Measurements from ENCODE around the gene SORBS2. TPM values are rescaled to one million over a fixed set of nuclear protein-coding genes. Genes with fewer than 3 reads are reported as not detected.

SORBS2 gene
- total RNA-seq, 4 donors from 2014 or later: 821 to 1,626 (median 1,353) TPM

DNA sequence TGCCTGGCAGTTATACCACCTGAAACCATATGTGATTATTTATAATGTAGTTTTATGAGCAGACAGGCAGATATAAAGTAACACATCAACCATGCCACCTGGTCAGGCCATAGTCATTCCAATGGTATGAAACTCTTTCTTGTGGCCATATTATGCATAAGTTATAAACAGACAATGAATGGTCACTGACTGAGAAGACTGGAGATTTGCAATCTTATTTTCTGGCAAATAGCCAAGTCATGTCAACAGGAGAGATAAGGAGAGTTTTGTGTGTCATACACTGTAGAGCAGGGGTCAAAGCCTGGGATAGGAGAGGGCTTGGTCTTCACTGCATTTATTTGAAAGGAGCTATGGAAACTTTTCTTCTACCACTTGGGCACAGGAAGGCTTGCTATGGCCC is 29.5 kb downstream of the SORBS2 start:
- no peak for DNase-seq (ENCODE audit: extremely low spot score)
- TF ChIP-seq POLR2AphosphoS5 (IDR thresholded peaks at IDR 0.05) (no peak), POLR2A (IDR thresholded peaks at IDR 0.05; ENCODE audit: low read depth) (no peak), EP300 (IDR thresholded peaks at IDR 0.05) (no peak)
- no peaks in the 10 kb centered on the region for H3K27me3 ChIP-seq
- intact Hi-C loops (cut with DNase I): no loop called here
- no peaks in the 10 kb centered on the region for H3K9me3 ChIP-seq
- H3K4me3 ChIP-seq: no peak overlapping the region
- peaks cover 25 to 51% (median 37%) of the 10 kb centered on the region in 4 donors for H3K4me1 ChIP-seq
- no peak overlapping the region for H3K27ac ChIP-seq (replicated peaks in 1 of 4)
- H3K36me3 ChIP-seq: no peaks in the 10 kb centered on the region

DNA sequence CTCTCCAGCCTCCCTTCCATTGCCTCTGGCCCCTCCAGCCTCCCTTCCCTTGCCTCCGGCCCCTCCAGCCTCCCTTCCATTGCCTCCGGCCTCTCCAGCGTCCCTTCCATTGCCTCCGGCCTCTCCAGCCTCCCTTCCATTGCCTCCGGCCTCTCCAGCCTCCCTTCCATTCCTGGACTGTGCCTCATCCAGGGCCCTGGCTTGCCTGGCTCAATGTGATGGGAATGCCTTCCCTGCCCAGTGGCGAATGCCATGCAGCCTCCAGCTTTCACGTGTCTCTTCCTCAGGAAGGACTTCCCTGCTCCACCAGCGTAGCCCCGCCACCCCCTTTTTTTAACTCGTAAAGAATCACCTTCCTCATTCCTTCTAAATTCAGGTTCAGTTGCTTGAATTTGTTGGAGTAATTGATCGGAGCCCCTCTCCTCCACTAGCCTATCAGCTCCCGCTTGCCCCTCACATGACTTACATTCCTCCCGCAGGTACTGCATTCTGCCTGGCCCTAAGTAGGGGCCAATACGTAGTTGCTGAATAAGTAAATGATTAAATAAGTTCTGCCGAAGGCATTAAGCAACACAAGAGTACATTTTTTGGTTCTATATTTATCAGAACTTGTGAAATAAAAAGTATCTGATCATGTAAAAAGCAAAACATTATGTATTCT is 30.3 kb downstream of the SORBS2 start:
- Histone ChIP-seq H3K27me3 (no peaks in the 10 kb centered on the region), H3K27ac (replicated peaks in 1 of 4) (no peak overlapping the region), H3K9me3 (no peaks in the 10 kb centered on the region), H3K4me1 (peaks cover 25 to 51% (median 34%) of the 10 kb centered on the region in 4 donors), H3K36me3 (no peaks in the 10 kb centered on the region), H3K4me3 (no peak overlapping the region)
- WGBS: 86% methylated on average over 15 of the region's 15 CpGs
- TF ChIP-seq EP300 (IDR thresholded peaks at IDR 0.05) (no peak), POLR2A (IDR thresholded peaks at IDR 0.05; ENCODE audit: low read depth) (no peak), POLR2AphosphoS5 (IDR thresholded peaks at IDR 0.05) (no peak)
- TF ChIP-seq, protein P1, sequence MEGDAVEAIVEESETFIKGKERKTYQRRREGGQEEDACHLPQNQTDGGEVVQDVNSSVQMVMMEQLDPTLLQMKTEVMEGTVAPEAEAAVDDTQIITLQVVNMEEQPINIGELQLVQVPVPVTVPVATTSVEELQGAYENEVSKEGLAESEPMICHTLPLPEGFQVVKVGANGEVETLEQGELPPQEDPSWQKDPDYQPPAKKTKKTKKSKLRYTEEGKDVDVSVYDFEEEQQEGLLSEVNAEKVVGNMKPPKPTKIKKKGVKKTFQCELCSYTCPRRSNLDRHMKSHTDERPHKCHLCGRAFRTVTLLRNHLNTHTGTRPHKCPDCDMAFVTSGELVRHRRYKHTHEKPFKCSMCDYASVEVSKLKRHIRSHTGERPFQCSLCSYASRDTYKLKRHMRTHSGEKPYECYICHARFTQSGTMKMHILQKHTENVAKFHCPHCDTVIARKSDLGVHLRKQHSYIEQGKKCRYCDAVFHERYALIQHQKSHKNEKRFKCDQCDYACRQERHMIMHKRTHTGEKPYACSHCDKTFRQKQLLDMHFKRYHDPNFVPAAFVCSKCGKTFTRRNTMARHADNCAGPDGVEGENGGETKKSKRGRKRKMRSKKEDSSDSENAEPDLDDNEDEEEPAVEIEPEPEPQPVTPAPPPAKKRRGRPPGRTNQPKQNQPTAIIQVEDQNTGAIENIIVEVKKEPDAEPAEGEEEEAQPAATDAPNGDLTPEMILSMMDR (IDR thresholded peaks at IDR 0.05): no peak
- intact Hi-C loops (cut with DNase I): no loop called here
- peak; percentile 75 for DNase-seq (ENCODE audit: extremely low spot score)

DNA sequence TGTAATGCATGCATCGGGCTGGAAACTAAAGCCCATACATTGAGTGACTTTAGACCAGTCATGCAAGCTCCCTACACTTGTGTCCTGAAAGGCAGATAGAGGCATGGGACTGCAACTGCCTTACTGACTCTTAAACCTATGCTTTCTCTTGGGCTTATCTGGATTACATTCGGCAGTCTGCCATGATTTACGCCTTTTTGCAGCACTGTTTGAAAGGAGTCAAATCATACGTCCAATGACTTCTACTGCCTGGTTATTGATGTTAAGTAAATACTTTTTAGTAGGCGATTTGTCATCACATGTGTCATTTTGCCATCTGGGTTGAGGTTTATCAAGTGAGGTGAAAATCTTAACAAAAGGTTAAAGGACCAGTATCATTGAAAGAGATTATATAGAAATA is 31.5 kb downstream of the SORBS2 start:
- no peaks in the 10 kb centered on the region for H3K9me3 ChIP-seq
- no peaks in the 10 kb centered on the region for H3K36me3 ChIP-seq
- no peak overlapping the region for H3K27ac ChIP-seq (replicated peaks in 1 of 4)
- intact Hi-C loops (cut with DNase I): no loop called here
- no peak overlapping the region for H3K4me3 ChIP-seq
- no peaks in the 10 kb centered on the region for H3K27me3 ChIP-seq
- TF ChIP-seq POLR2AphosphoS5 (IDR thresholded peaks at IDR 0.05) (no peak), POLR2A (IDR thresholded peaks at IDR 0.05; ENCODE audit: low read depth) (no peak), EP300 (IDR thresholded peaks at IDR 0.05) (no peak)
- TF ChIP-seq, protein P1 (IDR thresholded peaks at IDR 0.05): no peak
- peaks cover 26 to 46% (median 36%) of the 10 kb centered on the region in 4 donors for H3K4me1 ChIP-seq
- DNase-seq (ENCODE audit: extremely low spot score): no peak
- WGBS: 88% methylated on average over 5 of the region's 5 CpGs

DNA sequence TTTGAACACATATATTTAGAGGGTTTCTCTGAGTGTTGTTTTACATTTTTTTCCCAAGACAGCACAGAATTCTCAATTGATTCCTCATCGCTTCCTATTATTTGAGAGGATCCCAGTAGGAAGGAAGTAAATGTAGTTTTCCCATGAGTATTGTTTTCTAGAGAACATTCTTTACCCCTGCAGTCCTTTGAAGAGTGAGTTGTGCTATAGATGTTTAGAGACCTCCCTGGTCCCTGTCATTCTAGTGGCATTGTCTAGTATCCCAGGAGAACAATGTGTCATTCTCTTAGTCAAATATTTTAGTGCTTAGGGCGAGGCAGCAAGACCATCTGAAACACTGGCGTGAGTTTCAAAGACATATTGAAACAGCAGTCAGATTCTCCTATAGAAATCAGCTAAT is 32.5 kb downstream of the SORBS2 start:
- intact Hi-C loops (cut with DNase I): no loop called here

DNA sequence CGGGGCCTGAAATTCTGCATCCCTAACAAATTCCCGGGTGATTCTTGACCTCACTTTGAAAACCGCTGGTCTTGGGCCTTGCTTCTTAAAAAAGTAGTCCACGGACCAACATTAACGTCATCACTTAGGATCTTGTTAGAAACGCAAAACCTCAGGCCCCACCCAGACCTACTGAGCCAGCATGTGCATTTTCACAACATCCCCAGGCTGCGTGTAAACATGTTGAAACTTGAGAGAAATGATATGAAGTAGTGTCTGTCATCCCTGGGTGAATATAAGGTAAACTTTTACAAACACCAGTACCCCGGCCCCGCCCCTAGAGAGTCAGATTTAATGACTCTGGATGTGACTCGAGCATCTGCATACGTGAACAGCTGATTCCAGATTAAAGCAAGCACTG is 33.7 kb downstream of the SORBS2 start:
- Histone ChIP-seq H3K4me1 (peaks cover 16 to 31% (median 24%) of the 10 kb centered on the region in 4 donors), H3K36me3 (no peaks in the 10 kb centered on the region), H3K9me3 (no peaks in the 10 kb centered on the region), H3K27me3 (no peaks in the 10 kb centered on the region), H3K27ac (replicated peaks in 1 of 4) (no peak overlapping the region), H3K4me3 (no peak overlapping the region)
- 88% methylated on average over 10 of the region's 11 CpGs for WGBS
- peak; percentile 60 for DNase-seq (ENCODE audit: extremely low spot score)
- intact Hi-C loops (cut with DNase I): no loop called here
- TF ChIP-seq, protein P1 (IDR thresholded peaks at IDR 0.05): no peak
- TF ChIP-seq POLR2AphosphoS5 (IDR thresholded peaks at IDR 0.05): no peak
- no peak for TF ChIP-seq EP300 (IDR thresholded peaks at IDR 0.05)
- no peak for TF ChIP-seq POLR2A (IDR thresholded peaks at IDR 0.05; ENCODE audit: low read depth)

More for the DNA sequence above, 32.5 kb downstream of the SORBS2 start:
- H3K27ac ChIP-seq (replicated peaks in 1 of 4): no peak overlapping the region
- no peaks in the 10 kb centered on the region for H3K36me3 ChIP-seq
- peak; percentile 26 for DNase-seq (ENCODE audit: extremely low spot score)
- no peak for TF ChIP-seq EP300 (IDR thresholded peaks at IDR 0.05)
- no peak for TF ChIP-seq POLR2A (IDR thresholded peaks at IDR 0.05; ENCODE audit: low read depth)
- TF ChIP-seq, protein P1 (IDR thresholded peaks at IDR 0.05): no peak
- no peak for TF ChIP-seq POLR2AphosphoS5 (IDR thresholded peaks at IDR 0.05)
- WGBS: 84% methylated on average over 3 of the region's 3 CpGs
- no peak overlapping the region for H3K4me3 ChIP-seq
- H3K27me3 ChIP-seq: no peaks in the 10 kb centered on the region
- H3K9me3 ChIP-seq: no peaks in the 10 kb centered on the region
- peaks cover 24 to 41% (median 35%) of the 10 kb centered on the region in 4 donors for H3K4me1 ChIP-seq
